Fibroblast of villous mesenchyme (primary cell): Measurements from ENCODE around the gene ANXA1. TPM values are rescaled to one million over a fixed set of nuclear protein-coding genes. Genes with fewer than 3 reads are reported as not detected.

Experiments used
- DNase-seq: peaks from one replicate; pipeline ENCODE4 v3.0.0-alpha.2; 2010; ENCODE audit warnings: low read depth
- H3K4me3 ChIP-seq: 2 replicates; pipeline ENCODE4 v1.5.1; 2011; ENCODE audit warnings: low read depth, mild to moderate bottlenecking, low read length
- CTCF ChIP-seq: IDR thresholded peaks from 2 replicates; pipeline ENCODE4 v1.5.1; 2012; ENCODE audit warnings: low read depth, mild to moderate bottlenecking, low read length; ENCODE audit not compliant: insufficient read depth
- total RNA-seq: library from RNA; depleted of rRNA; stranded (reverse); fragments of >200 nt; gene quantifications from 2 replicates; pipeline ENCODE4 v1.2.3, GENCODE V29; 2012

The ANXA1 gene
- total RNA-seq, 1 donor, result 798 TPM

- no peak overlapping the region for H3K4me3 ChIP-seq
- DNase-seq, result no peak
- no peak for TF ChIP-seq CTCF
Measured at GRCh38 chr9:73216100-73216499, 64.4 kb downstream of the ANXA1 start.

Other genes with a start within 250 kb of the ANXA1 start
- 161 and 450 TPM in 2 replicates for gene ALDH1A1, start 198.8 kb upstream of the ANXA1 start, total RNA-seq